Measurements from ENCODE around the gene RHOBTB3.

The RHOBTB3 gene

DNA sequence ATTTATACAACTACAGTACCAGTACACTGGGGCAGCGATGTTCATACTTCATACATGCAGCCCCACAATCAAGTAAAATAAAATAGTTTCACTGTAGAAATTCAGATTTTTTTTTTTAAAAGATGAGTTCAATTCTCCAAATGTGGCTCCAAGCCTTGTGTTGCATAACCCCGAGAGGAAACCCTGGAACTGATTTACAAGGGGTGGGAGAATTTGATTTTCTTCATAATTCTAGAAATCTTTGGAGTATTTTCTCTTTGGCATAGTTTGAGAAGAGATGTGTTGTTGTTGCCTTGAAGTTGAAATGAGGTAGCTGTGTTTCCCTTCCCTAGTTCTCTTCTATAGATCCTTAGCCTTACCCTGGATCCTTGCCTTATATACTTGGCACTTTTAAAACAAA lies 3.1 kb downstream of the RHOBTB3 start:
- TF ChIP-seq CTCF (IDR thresholded peaks at IDR 0.05) = no peak

- TF ChIP-seq CTCF (IDR thresholded peaks at IDR 0.05) = no peak
These were observed 3.8 kb downstream of the RHOBTB3 start for GRCh38 chr5:95734906-95735305.

DNA sequence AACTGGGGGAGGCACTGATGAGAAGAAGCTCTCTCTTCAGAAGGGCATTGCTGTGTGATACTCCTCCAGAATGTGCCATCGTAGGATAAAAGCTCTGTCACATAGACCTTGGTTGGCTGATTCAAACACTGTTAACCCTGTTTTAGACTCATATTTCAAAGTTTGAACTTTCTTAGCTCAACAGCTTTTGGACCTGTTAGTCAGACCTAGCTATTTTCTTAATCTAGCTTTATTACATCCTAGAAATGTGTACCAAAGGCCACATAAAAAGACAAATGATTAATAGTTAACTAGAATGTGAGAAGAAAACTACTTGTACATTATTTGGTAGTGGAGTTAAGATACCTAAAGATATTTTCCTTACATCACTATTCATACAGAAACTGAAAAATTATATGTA lies 4.3 kb downstream of the RHOBTB3 start:
- TF ChIP-seq CTCF (IDR thresholded peaks at IDR 0.05) = no peak

GRCh38 chr5:95738072-95738471 lies 6.9 kb downstream of the RHOBTB3 start:
- no peak for TF ChIP-seq CTCF (IDR thresholded peaks at IDR 0.05)

DNA sequence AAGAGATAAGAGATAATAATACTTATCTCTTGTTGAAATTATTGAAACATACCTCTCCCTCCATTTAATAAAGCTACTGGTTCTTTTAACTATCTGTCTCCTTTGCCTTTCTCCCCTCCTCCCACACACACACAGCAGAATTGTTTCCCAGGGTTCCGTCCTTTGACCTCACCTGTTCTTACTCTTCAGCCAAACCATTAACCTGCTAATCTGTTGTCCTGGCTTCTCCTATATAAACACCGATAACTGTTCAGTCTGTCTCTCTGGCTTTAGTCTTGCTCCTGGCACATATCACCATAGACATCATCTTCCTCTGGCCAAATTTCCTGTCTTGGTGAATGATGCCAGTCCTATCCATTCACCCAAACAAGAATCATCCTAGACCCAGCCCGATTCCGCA lies 7.7 kb downstream of the RHOBTB3 start:
- no peak for TF ChIP-seq CTCF (IDR thresholded peaks at IDR 0.05)

- TF ChIP-seq CTCF (IDR thresholded peaks at IDR 0.05) = no peak
These were observed 8.7 kb downstream of the RHOBTB3 start for GRCh38 chr5:95739857-95740256.

DNA sequence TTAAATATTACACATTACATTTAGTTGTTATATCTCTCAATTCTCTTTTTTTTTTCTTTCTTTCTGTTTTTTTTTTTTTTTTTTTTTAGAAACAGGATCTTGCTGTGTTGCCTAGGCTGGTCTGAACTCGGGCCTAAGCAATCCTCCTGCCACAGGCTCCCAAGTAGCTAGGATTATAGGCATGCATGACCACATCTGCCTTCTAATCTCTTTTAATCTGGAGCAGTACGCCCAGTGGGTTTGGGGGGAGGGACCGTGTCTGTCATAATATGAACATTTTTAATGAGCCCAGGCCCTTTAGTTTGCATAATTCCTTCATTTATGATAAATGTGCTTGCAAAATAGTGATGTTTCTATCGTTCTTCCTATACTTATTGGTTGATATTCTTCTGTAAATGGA lies 10.3 kb downstream of the RHOBTB3 start:
- no peak for TF ChIP-seq CTCF (IDR thresholded peaks at IDR 0.05)

DNA sequence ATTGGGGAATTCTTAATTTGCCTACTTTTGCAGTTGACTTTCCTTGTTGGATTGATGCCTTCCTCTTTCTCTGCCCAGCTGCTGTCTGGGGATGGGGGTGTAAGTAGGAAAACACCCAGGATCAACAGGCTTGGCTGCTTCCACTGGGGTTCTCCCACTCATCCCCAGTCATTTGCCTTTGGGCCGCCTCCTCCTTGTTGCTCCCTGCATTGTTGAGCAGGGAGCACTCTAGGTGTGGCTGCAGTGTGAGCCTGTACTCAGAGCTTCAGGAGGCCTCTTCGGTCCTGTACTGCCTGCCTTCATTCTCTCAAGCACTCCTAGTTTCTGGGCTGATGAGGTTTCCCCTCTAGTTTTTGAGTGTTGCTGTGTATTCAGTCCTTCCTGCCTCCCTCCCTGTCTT lies 12.1 kb downstream of the RHOBTB3 start:
- TF ChIP-seq CTCF (IDR thresholded peaks at IDR 0.05) = no peak
